AG04449 (cell line): ENCODE results near the gene BCR.

Source experiments
- CTCF ChIA-PET: fragments of 350-600 bp; formaldehyde crosslinking; extraction: SDS; loops from one replicate; lab custom pipeline; 2021; ENCODE audit warnings: antibody characterized with exemption; lab: Yijun Ruan, JAX
- POLR2A ChIA-PET: fragments of 400-600, 350-600 bp; formaldehyde crosslinking; extraction: SDS; loops from one replicate; lab custom pipeline; 2020; ENCODE audit warnings: antibody characterized with exemption, inconsistent platforms; lab: Yijun Ruan, JAX
- DNase-seq: peaks from one replicate; pipeline ENCODE4 v3.0.0-alpha.2; 2010; ENCODE audit warnings: low read depth, low spot score
- H3K4me3 ChIP-seq: 2 replicates; pipeline ENCODE4 v1.5.1; 2011; ENCODE audit warnings: low read depth, mild to moderate bottlenecking, control low read depth, low read length
- CTCF ChIP-seq: IDR thresholded peaks from one replicate; pipeline ENCODE4 v1.5.1; 2011; ENCODE audit warnings: mild to moderate bottlenecking, moderate library complexity, low read length, control low read depth, inconsistent platforms; ENCODE audit not compliant: insufficient read depth; ENCODE audit errors: missing control alignments

BCR gene

GRCh38 chr22:23144432-23144831 is 35.9 kb upstream of the BCR start:
- no peak for TF ChIP-seq CTCF
- DNase-seq: no peak
- POLR2A ChIA-PET: interaction anchor here (1.0 kb wide), 1 partner anchor 19 kb away, joined by 4 read pairs; no protein-coding TSS in a partner anchor
- no peak overlapping the region for H3K4me3 ChIP-seq
- CTCF ChIA-PET: interaction anchor here (0.9 to 4.1 kb wide), 10 partner anchors 12 to 189 kb away, joined by 3 to 19 read pairs (median 5); no protein-coding TSS in a partner anchor

GRCh38 chr22:23144932-23145877 is 35.1 kb upstream of the BCR start, which contains the start of gene RAB36:
TSS of gene RAB36 (plus strand) at chr22:23145477. CDS start at chr22:23146617, 1,140 bp downstream.
- no peak for TF ChIP-seq CTCF
- POLR2A ChIA-PET: interaction anchor here (0.7 to 1.0 kb wide), 2 partner anchors 18 to 24 kb away, joined by 3 to 4 read pairs; no protein-coding TSS in a partner anchor
- peak; percentile 72 for DNase-seq
- peak within 1 kb of the TSS; percentile 68 for H3K4me3 ChIP-seq
- CTCF ChIA-PET: interaction anchor here (0.5 to 4.1 kb wide), 10 partner anchors 12 to 389 kb away, joined by 3 to 19 read pairs (median 5); no protein-coding TSS in a partner anchor

GRCh38 chr22:23145878-23146470 is 34.3 kb upstream of the BCR start:
- CTCF ChIA-PET: interaction anchor here (0.5 to 4.1 kb wide), 11 partner anchors 9 to 390 kb away, joined by 3 to 19 read pairs (median 4); no protein-coding TSS in a partner anchor
- no peak for DNase-seq
- POLR2A ChIA-PET: no interaction called here
- H3K4me3 ChIP-seq: peak overlapping the region; percentile 68
- no peak for TF ChIP-seq CTCF

- H3K4me3 ChIP-seq: no peak overlapping the region
- TF ChIP-seq CTCF: no peak
- ChIA-PET POLR2A (no interaction called here), CTCF (interaction anchor here (0.6 to 4.1 kb wide), 9 partner anchors 8 to 191 kb away, joined by 3 to 19 read pairs (median 5); no protein-coding TSS in a partner anchor)
- no peak for DNase-seq
Observed at GRCh38 chr22:23146478-23147205, 33.7 kb upstream of the BCR start.

- H3K4me3 ChIP-seq: no peak overlapping the region
- no peak for DNase-seq
- ChIA-PET CTCF (interaction anchor here (1.7 to 4.1 kb wide), 3 partner anchors 31 to 142 kb away, joined by 6 to 19 read pairs (median 9); no protein-coding TSS in a partner anchor), POLR2A (no interaction called here)
- no peak for TF ChIP-seq CTCF
Observed at GRCh38 chr22:23147617-23148387, 32.5 kb upstream of the BCR start.
